Measurements from ENCODE around the gene TOP1. TPM values are rescaled to one million over a fixed set of nuclear protein-coding genes. Genes with fewer than 3 reads are reported as not detected.
A peak's percentile ranks its signal among the peaks of the same experiment; 100 is the strongest.

Gene TOP1
- polyA plus RNA-seq, 1 of the 3 experiments (the other 2 are of a cell fraction), result 11.9 TPM

GRCh38 chr20:41082306-41082705 is 53.7 kb downstream of the TOP1 start:
- Histone ChIP-seq H3K4me1 (ENCODE audit: control insufficient read depth in 1 of 2, insufficient read depth in 2 of 2, low read depth in 1 of 2, low read length in 1 of 2) (peaks cover 21 to 22% of the 10 kb centered on the region in 2 experiments), H3K79me2 (ENCODE audit: insufficient read depth) (peaks cover 27% of the 10 kb centered on the region), H3K9me2 (no peaks in the 10 kb centered on the region), H3F3A (replicated peaks; ENCODE audit: insufficient read depth) (peaks cover 6% of the 10 kb centered on the region), H2AFZ (ENCODE audit: low read depth) (no peak overlapping the region), H3K4me2 (no peak overlapping the region), H4K20me1 (ENCODE audit: insufficient read depth) (peaks cover 9% of the 10 kb centered on the region), H3K9me3 (no peaks in the 10 kb centered on the region), H3K27ac (ENCODE audit: low read depth in 2 of 2, low read length in 1 of 2) (no peak overlapping the region), H3K36me3 (replicated peaks in 1 of 2; ENCODE audit: control insufficient read depth in 1 of 2, insufficient read depth in 2 of 2, low read length in 1 of 2) (peaks cover 78 to 79% of the 10 kb centered on the region in 2 experiments), H3K27me3 (ENCODE audit: insufficient read depth) (no peaks in the 10 kb centered on the region), H3K4me3 (ENCODE audit: low read depth in 2 of 2, low read length in 1 of 2) (no peak overlapping the region), H3K9ac (no peak overlapping the region)
- DNase-seq, result no peak
- TF ChIP-seq USF1 (IDR thresholded peaks at IDR 0.05; ENCODE audit: borderline replicate concordance, low read depth), result no peak
- no peak for TF ChIP-seq IRF3 (IDR thresholded peaks at IDR 0.05; ENCODE audit: low read depth, low read length)
- no peak for TF ChIP-seq TAF1 (IDR thresholded peaks at IDR 0.05; ENCODE audit: borderline replicate concordance, low read depth, low read length)
- WGBS (ENCODE audit: low lambda C conversion rate), result 93% methylated on average over 2 of the region's 2 CpGs
- ChIA-PET POLR2A (no interaction called here), CTCF (interaction anchor here (0.5 to 1.4 kb wide), 5 partner anchors 10 to 113 kb away, joined by 3 to 6 read pairs (median 4); no protein-coding TSS in a partner anchor)

- TF ChIP-seq MEF2A (IDR thresholded peaks at IDR 0.05; ENCODE audit: borderline replicate concordance, low read depth) (no peak), CHD2 (IDR thresholded peaks at IDR 0.05; ENCODE audit: low read length, partially characterized antibody) (no peak), POLR2AphosphoS5 (IDR thresholded peaks at IDR 0.05; ENCODE audit: low read depth, low read length) (no peak), RXRA (IDR thresholded peaks at IDR 0.05; ENCODE audit: borderline replicate concordance, low read depth) (no peak), JUND (IDR thresholded peaks at IDR 0.05) (no peak), TCF12 (IDR thresholded peaks at IDR 0.05) (no peak), NFIC (IDR thresholded peaks at IDR 0.05; ENCODE audit: borderline replicate concordance) (no peak), YY1 (IDR thresholded peaks at IDR 0.05; ENCODE audit: low read depth) (no peak), SIN3A (IDR thresholded peaks at IDR 0.05; ENCODE audit: borderline replicate concordance, low read depth, low read length) (no peak), REST (IDR thresholded peaks at IDR 0.05; ENCODE audit: low read depth, low read length) (no peak), MXI1 (IDR thresholded peaks at IDR 0.05; ENCODE audit: low read depth, low read length) (no peak), RAD21 (IDR thresholded peaks at IDR 0.05; ENCODE audit: low read length) (no peak), GABPA (IDR thresholded peaks at IDR 0.05; ENCODE audit: low read depth) (no peak), CTCF (IDR thresholded peaks at IDR 0.05) (no peak), TEAD4 (IDR thresholded peaks at IDR 0.05; ENCODE audit: borderline replicate concordance, insufficient read depth) (no peak)
- peaks cover 0 to 19% of the 10 kb centered on the region in 2 experiments; a peak in 2 of 4 replicates for H3K4me1 ChIP-seq (ENCODE audit: control insufficient read depth in 1 of 2, insufficient read depth in 2 of 2, low read depth in 1 of 2, low read length in 1 of 2)
- H3K27ac ChIP-seq (ENCODE audit: low read depth in 2 of 2, low read length in 1 of 2), result peak overlapping the region in 1 of 2 experiments; percentile 98; a peak in 1 of 4 replicates
- H3K79me2 ChIP-seq (ENCODE audit: insufficient read depth), result peaks cover 20% of the 10 kb centered on the region
- no peaks in the 10 kb centered on the region for H3K27me3 ChIP-seq (ENCODE audit: insufficient read depth)
- H3K9ac ChIP-seq, result no peak overlapping the region
- POLR2A ChIA-PET, result interaction anchor here (2.9 kb wide), 1 partner anchor 57 kb away, joined by 12 read pairs; the partner anchor contains the start of gene TOP1
- no peak overlapping the region for H3K4me3 ChIP-seq (ENCODE audit: low read depth in 2 of 2, low read length in 1 of 2)
- no peaks in the 10 kb centered on the region for H3K9me3 ChIP-seq
- CTCF ChIA-PET, result interaction anchor here (1.1 to 2.9 kb wide), 3 partner anchors 9 to 95 kb away, joined by 4 to 24 read pairs (median 4); no protein-coding TSS in a partner anchor
- no peak overlapping the region for H3K4me2 ChIP-seq
- no peaks in the 10 kb centered on the region for H4K20me1 ChIP-seq (ENCODE audit: insufficient read depth)
- no peaks in the 10 kb centered on the region for H3K9me2 ChIP-seq
- 98% methylated on average over 2 of the region's 3 CpGs for WGBS (ENCODE audit: low lambda C conversion rate)
- H3K36me3 ChIP-seq (replicated peaks in 1 of 2; ENCODE audit: control insufficient read depth in 1 of 2, insufficient read depth in 2 of 2, low read length in 1 of 2), result peaks cover 54 to 77% of the 10 kb centered on the region in 2 experiments
- no peak for DNase-seq
- no peak overlapping the region for H2AFZ ChIP-seq (ENCODE audit: low read depth)
- H3F3A ChIP-seq (replicated peaks; ENCODE audit: insufficient read depth), result peaks cover 17% of the 10 kb centered on the region
Observed at GRCh38 chr20:41085606-41086005, 57.0 kb downstream of the TOP1 start.
